GM18951 (cell line): ENCODE data around the gene USP6.
"Not testable (repeated sequence)": the region's sequence is repeated elsewhere in the genome, so short reads cannot be mapped to it uniquely, and the experiment has no call there.

ENCODE experiments used
- POLR2A ChIP-seq: IDR thresholded peaks from 4 replicates; pipeline ENCODE4 v1.6.1; 2011; ENCODE audit warnings: mild to moderate bottlenecking; ENCODE audit not compliant: insufficient read length, insufficient read depth; ENCODE audit errors: extremely low read depth
- in situ Hi-C: fragments of 300-500 bp; cut with MboI; formaldehyde crosslinking; loops from one replicate; pipeline ENCODE4 v1.12.0; 2022; ENCODE audit warnings: low sequenced_read_pairs, mixed read lengths, inconsistent platforms; ENCODE audit not compliant: unreplicated experiment

Gene USP6

GRCh38 chr17:5100832-5101231 lies 15.0 kb upstream of the USP6 start:
- TF ChIP-seq POLR2A = no peak
- in situ Hi-C loops = no loop called here

- no peak for TF ChIP-seq POLR2A
- in situ Hi-C loops = no loop called here
These were observed 5.0 kb upstream of the USP6 start for GRCh38 chr17:5110816-5111215.

GRCh38 chr17:5111402-5112204 lies 4.2 kb upstream of the USP6 start, which contains the start of gene ZNF232:
Gene ZNF232 (minus strand): TSS chr17:5111878. CDS start chr17:5111822, 56 bp downstream.
- in situ Hi-C loops = no loop called here
- TF ChIP-seq POLR2A = peak; percentile 85

- no peak for TF ChIP-seq POLR2A
- in situ Hi-C loops = no loop called here
These were observed 2.4 kb downstream of the USP6 start for GRCh38 chr17:5118219-5118618.

- in situ Hi-C loops = no loop called here
- no peak for TF ChIP-seq POLR2A
These were observed 4.2 kb downstream of the USP6 start for GRCh38 chr17:5120036-5120435.

- in situ Hi-C loops = not testable (repeated sequence)
These were observed 4.8 kb downstream of the USP6 start for GRCh38 chr17:5120436-5121185.

GRCh38 chr17:5121186-5121841 lies 5.5 kb downstream of the USP6 start:
- in situ Hi-C loops = no loop called here
- no peak for TF ChIP-seq POLR2A

GRCh38 chr17:5122056-5122455 lies 6.2 kb downstream of the USP6 start:
- in situ Hi-C loops = not testable (repeated sequence)

GRCh38 chr17:5122586-5123342 lies 6.9 kb downstream of the USP6 start:
- TF ChIP-seq POLR2A = no peak
- in situ Hi-C loops = no loop called here

- TF ChIP-seq POLR2A = no peak
- in situ Hi-C loops = no loop called here
These were observed 7.7 kb downstream of the USP6 start for GRCh38 chr17:5123343-5124124.

- in situ Hi-C loops = not testable (repeated sequence)
These were observed 8.4 kb downstream of the USP6 start for GRCh38 chr17:5124125-5124760.

- in situ Hi-C loops = not testable (repeated sequence)
These were observed 9.1 kb downstream of the USP6 start for GRCh38 chr17:5124896-5125295.
